Endothelial cell of umbilical vein (primary cell): ENCODE data around the gene PTTG2. TPM values are rescaled to one million over a fixed set of nuclear protein-coding genes. Genes with fewer than 3 reads are reported as not detected.

Source experiments
- BruUV-seq: library from RNA; stranded (reverse); fragments of 400-500 nt; replicated peaks from 2 replicates; lab custom pipeline; 2021; lab: Mats Ljungman, UMichigan
- CTCF ChIA-PET: fragments of 300-600, 350-600 bp; sonication (Branson Sonifier 250); formaldehyde crosslinking; loops from one replicate; lab custom pipeline; 2021; ENCODE audit warnings: antibody characterized with exemption, inconsistent platforms; lab: Charles Lee
- POLR2A ChIA-PET: fragments of 300-600, 350-600 bp; sonication (Branson Sonifier 250); formaldehyde crosslinking; loops from one replicate; lab custom pipeline; 2021; ENCODE audit warnings: antibody characterized with exemption, inconsistent platforms; lab: Charles Lee
- DNase-seq: peaks from one replicate; pipeline ENCODE4 v3.0.0-alpha.2; 2011; ENCODE audit warnings: low read depth, low spot score
- FAIRE-seq: peaks from 2 replicates; lab custom pipeline; 2011; peaks lifted over from hg19 to GRCh38; lab: Jason Lieb, UNC
- H2AFZ ChIP-seq: 2 replicates; pipeline ENCODE4 v1.6.0; 2012; ENCODE audit warnings: low read depth, low read length, control low read depth, inconsistent platforms
- H3K27ac ChIP-seq: 2 replicates; pipeline ENCODE4 v1.5.1; 2011; ENCODE audit warnings: low read depth, mild to moderate bottlenecking, control low read depth, low read length, moderate library complexity; ENCODE audit not compliant: insufficient read depth
- H3K27me3 ChIP-seq, 2 experiments: 2 replicates each; pipeline versions ENCODE4 v1.6.0 to v1.6.1; 2011; ENCODE audit warnings: low read length in 2 of 2, mixed read lengths in 1 of 2; ENCODE audit not compliant: control insufficient read depth in 2 of 2, insufficient read depth in 2 of 2
- H3K36me3 ChIP-seq, 2 experiments: 2 replicates in 1 of 2; 3 replicates in 1 of 2; pipeline ENCODE4 v1.5.1; 2011; ENCODE audit warnings: low read length in 2 of 2, mild to moderate bottlenecking in 1 of 2, moderate library complexity in 1 of 2; ENCODE audit not compliant: control insufficient read depth in 2 of 2, insufficient read depth in 2 of 2; ENCODE audit errors: extremely low read depth in 1 of 2
- H3K4me1 ChIP-seq: 3 replicates; pipeline ENCODE4 v1.5.1; 2011; ENCODE audit warnings: mild to moderate bottlenecking, low read length; ENCODE audit not compliant: control insufficient read depth, insufficient read depth; ENCODE audit errors: extremely low read depth
- H3K4me2 ChIP-seq: 2 replicates; pipeline ENCODE4 v1.6.1; 2011; ENCODE audit warnings: low read length, control low read depth, mixed read lengths; ENCODE audit not compliant: insufficient read depth
- H3K4me3 ChIP-seq, 3 experiments: fragments of 200-600 bp in 1 of 3; sonication (generic), shearing (Covaris generic) in 1 of 3; replicated peaks in 1 of 3; 2 replicates each; pipeline ENCODE4 v1.5.1; 2011 to 2016; ENCODE audit warnings: control low read depth in 3 of 3, low read length in 3 of 3, mild to moderate bottlenecking in 2 of 3, inconsistent platforms in 1 of 3, low read depth in 1 of 3, moderate library complexity in 1 of 3; ENCODE audit not compliant: insufficient read depth in 1 of 3
- H3K79me2 ChIP-seq: 2 replicates; pipeline ENCODE4 v1.6.0; 2012; ENCODE audit warnings: low read length, inconsistent platforms; ENCODE audit not compliant: control insufficient read depth, insufficient read depth
- H3K9ac ChIP-seq: replicated peaks from 2 replicates; pipeline ENCODE3; 2011; ENCODE audit warnings: low read length, control low read depth; ENCODE audit not compliant: insufficient read depth; ENCODE audit errors: extremely low read depth
- H3K9me1 ChIP-seq: replicated peaks from 3 replicates; pipeline ENCODE4 v1.6.0; 2011; ENCODE audit warnings: mild to moderate bottlenecking, low read length; ENCODE audit not compliant: control insufficient read depth, insufficient read depth; ENCODE audit errors: extremely low read depth
- H3K9me3 ChIP-seq: replicated peaks from 2 replicates; pipeline ENCODE4 v1.5.1; 2012; ENCODE audit warnings: low read length, inconsistent platforms; ENCODE audit not compliant: control insufficient read depth, insufficient read depth
- H4K20me1 ChIP-seq: replicated peaks from 2 replicates; pipeline ENCODE3; 2011; ENCODE audit warnings: mild to moderate bottlenecking, low read length; ENCODE audit not compliant: control insufficient read depth, insufficient read depth; ENCODE audit errors: extremely low read depth
- CTCF ChIP-seq, 2 donors: IDR thresholded peaks; 1 replicate in 1 of 2; 2 replicates in 1 of 2; pipeline ENCODE4 v1.5.1; 2011; ENCODE audit warnings: low read length in 2 of 2, mild to moderate bottlenecking in 2 of 2, moderate library complexity in 2 of 2, control low read depth in 1 of 2, inconsistent platforms in 1 of 2, low read depth in 1 of 2; ENCODE audit not compliant: insufficient read depth in 1 of 2; ENCODE audit errors: extremely low read depth in 1 of 2
- EZH2 ChIP-seq: IDR thresholded peaks from 2 replicates; pipeline ENCODE4 v1.6.1; 2012; ENCODE audit warnings: borderline replicate concordance, low read depth, mild to moderate bottlenecking, moderate library complexity, low read length, inconsistent platforms; ENCODE audit not compliant: severe bottlenecking
- FOS ChIP-seq: IDR thresholded peaks from 2 replicates; pipeline ENCODE4 v1.6.1; 2011; ENCODE audit warnings: mild to moderate bottlenecking, low read length, moderate library complexity, borderline replicate concordance; ENCODE audit not compliant: insufficient read depth
- GATA2 ChIP-seq: IDR thresholded peaks from 2 replicates; pipeline ENCODE4 v1.7.0; 2011; ENCODE audit warnings: low read depth, mild to moderate bottlenecking, moderate library complexity, mixed read lengths, low read length; ENCODE audit not compliant: insufficient read length, insufficient read depth
- JUN ChIP-seq: IDR thresholded peaks from 2 replicates; pipeline ENCODE4 v1.6.1; 2011; ENCODE audit warnings: borderline replicate concordance, low read depth; ENCODE audit not compliant: insufficient read length, insufficient read depth
- MAX ChIP-seq: IDR thresholded peaks from 2 replicates; pipeline ENCODE4 v1.6.1; 2011; ENCODE audit not compliant: insufficient read depth, insufficient read length
- MYC ChIP-seq: IDR thresholded peaks from one replicate; pipeline ENCODE4 v1.6.1; 2011; ENCODE audit warnings: mild to moderate bottlenecking, low read depth, low read length
- POLR2A ChIP-seq: IDR thresholded peaks from 2 replicates; pipeline ENCODE4 v1.6.1; 2012; ENCODE audit warnings: low read depth, mild to moderate bottlenecking, control low read depth, low read length
- POLR2AphosphoS5 ChIP-seq: IDR thresholded peaks from 2 replicates; pipeline ENCODE4 v1.6.1; 2012; ENCODE audit warnings: low read depth, mild to moderate bottlenecking, control low read depth, low read length, moderate library complexity; ENCODE audit not compliant: insufficient read depth
- dilution Hi-C: fragments of 300-500 bp; cut with MboI; formaldehyde crosslinking; loops from one replicate; pipeline ENCODE4 v1.15.0; 2019; ENCODE audit warnings: low sequenced_read_pairs; ENCODE audit not compliant: extremely low pct_ligation_motif_present
- intact Hi-C: fragments of 100-400 bp; cut with micrococcal nuclease; formaldehyde crosslinking; loops from one replicate; pipeline ENCODE4 v1.10.0; 2022
- polyA plus RNA-seq, 4 experiments: library from polyadenylated mRNA; depleted of rRNA in 3 of 4; stranded (reverse) in 3 of 4; unstranded in 1 of 4; fragments of >200 nt; gene quantifications; 2 replicates each; pipeline versions ENCODE4 v1.2.1 to v1.2.3, GENCODE V29; 2011 to 2012; ENCODE audit warnings: missing spikeins in 1 of 4
- total RNA-seq: library from RNA; stranded (reverse); gene quantifications from 2 replicates; pipeline ENCODE4 v1.2.3, GENCODE V29; 2021

The PTTG2 gene
- total and polyA plus RNA-seq, 2 donors (not counting 3 experiments of a cell fraction or from before 2014, with no cell fraction given): not detected

- no peaks in the 10 kb centered on the region for H4K20me1 ChIP-seq
- dilution Hi-C loops (no loop called here), intact Hi-C loops (loop anchor here (5.0 kb wide), 3 partner anchors 86 to 311 kb away; partner anchors contain the start of genes RELL1 and TBC1D1)
- ChIA-PET POLR2A (no interaction called here), CTCF (interaction anchor here (0.6 to 3.2 kb wide), 8 partner anchors 10 to 176 kb away, joined by 3 to 17 read pairs (median 4); no protein-coding TSS in a partner anchor)
- BruUV-seq: TSS peak; percentile 39
- H3K27me3 ChIP-seq: no peaks in the 10 kb centered on the region
- H3K9me3 ChIP-seq: no peaks in the 10 kb centered on the region
- DNase-seq: peak; percentile 62
- H3K27ac ChIP-seq: peak overlapping the region; percentile 83
- peaks cover 13% of the 10 kb centered on the region for H3K4me1 ChIP-seq
- no peaks in the 10 kb centered on the region for H3K9me1 ChIP-seq
- peak overlapping the region; percentile 89 for H3K9ac ChIP-seq
- H3K4me2 ChIP-seq: peak overlapping the region; percentile 86
- H3K79me2 ChIP-seq: peaks cover 29% of the 10 kb centered on the region
- no peaks in the 10 kb centered on the region for H3K36me3 ChIP-seq
- no peak for TF ChIP-seq GATA2
- TF ChIP-seq MAX: no peak
- TF ChIP-seq FOS: no peak
- no peak for TF ChIP-seq CTCF (IDR thresholded peaks at IDR 0.05; ENCODE audit: extremely low read depth in 1 of 2, insufficient read depth in 1 of 2, low read depth in 1 of 2, low read length in 2 of 2)
- TF ChIP-seq JUN: no peak
- TF ChIP-seq POLR2A: no peak
- no peak for TF ChIP-seq EZH2
- no peak for TF ChIP-seq POLR2AphosphoS5
- no peak for TF ChIP-seq MYC
- peak overlapping the region; percentile 53 for H2AFZ ChIP-seq
- H3K4me3 ChIP-seq: peak overlapping the region; percentile 21 to 77 (median 74)
- peak; percentile 4 for FAIRE-seq
Observed at GRCh38 chr4:37978248-37978924, 18.2 kb downstream of the PTTG2 start.
